CD14-positive monocyte (primary cell): ENCODE measurements around the gene RTBDN. TPM values are rescaled to one million over a fixed set of nuclear protein-coding genes. Genes with fewer than 3 reads are reported as not detected.

Experiments used
- DNase-seq, 3 donors: peaks; one replicate each; pipeline ENCODE4 v3.0.0-alpha.2; 2011 to 2022
- H2AFZ ChIP-seq: 2 replicates; pipeline ENCODE4 v1.6.0; 2012; ENCODE audit warnings: mild to moderate bottlenecking, low read depth, low read length, inconsistent platforms; ENCODE audit not compliant: insufficient read depth, poor library complexity, severe bottlenecking
- H3K27ac ChIP-seq, 2 donors: 1 replicate in 1 of 2; 2 replicates in 1 of 2; pipeline ENCODE4 v1.5.1; 2012 to 2013; ENCODE audit warnings: low read length in 2 of 2, control low read depth in 1 of 2, inconsistent platforms in 1 of 2, low read depth in 1 of 2, mild to moderate bottlenecking in 1 of 2
- H3K27me3 ChIP-seq, 2 donors: one replicate each; pipeline versions ENCODE4 v1.6.0 to v1.6.1; 2011 to 2013; ENCODE audit warnings: low read length in 2 of 2; ENCODE audit not compliant: control insufficient read depth in 2 of 2, insufficient read depth in 2 of 2
- H3K36me3 ChIP-seq, 2 donors: replicated peaks in 1 of 2; 1 replicate in 1 of 2; 2 replicates in 1 of 2; pipeline versions ENCODE4 v1.5.1 to v1.6.1; 2012 to 2013; ENCODE audit warnings: low read length in 2 of 2, control low read depth in 1 of 2, inconsistent platforms in 1 of 2, mild to moderate bottlenecking in 1 of 2; ENCODE audit not compliant: insufficient read depth in 2 of 2, control insufficient read depth in 1 of 2
- H3K4me1 ChIP-seq, 2 donors: 1 replicate in 1 of 2; 2 replicates in 1 of 2; pipeline versions ENCODE4 v1.5.1 to v1.6.1; 2012 to 2013; ENCODE audit warnings: low read length in 2 of 2, control low read depth in 1 of 2, inconsistent platforms in 1 of 2, mild to moderate bottlenecking in 1 of 2, moderate library complexity in 1 of 2; ENCODE audit not compliant: insufficient read depth in 2 of 2, control insufficient read depth in 1 of 2
- H3K4me2 ChIP-seq: replicated peaks from 2 replicates; pipeline ENCODE3; 2012; ENCODE audit warnings: low read length, moderate library complexity, mild to moderate bottlenecking; ENCODE audit not compliant: poor library complexity, severe bottlenecking; ENCODE audit errors: extremely low read depth
- H3K4me3 ChIP-seq, 3 experiments: fragments of 200-600 bp in 1 of 3; sonication (generic) in 1 of 3; replicated peaks in 1 of 3; 1 replicate in 2 of 3; 2 replicates in 1 of 3; pipeline ENCODE4 v1.5.1; 2011 to 2013; ENCODE audit warnings: low read length in 3 of 3, mild to moderate bottlenecking in 3 of 3, control low read depth in 2 of 3, low read depth in 2 of 3, inconsistent platforms in 1 of 3, moderate library complexity in 1 of 3
- H3K79me2 ChIP-seq: 2 replicates; pipeline ENCODE4 v1.6.0; 2012; ENCODE audit warnings: mild to moderate bottlenecking, control low read depth, inconsistent platforms, low read length, moderate library complexity; ENCODE audit not compliant: insufficient read depth
- H3K9ac ChIP-seq: 2 replicates; pipeline ENCODE4 v1.6.0; 2017; ENCODE audit warnings: low read length, mild to moderate bottlenecking; ENCODE audit not compliant: insufficient read depth, poor library complexity, severe bottlenecking
- H3K9me3 ChIP-seq, 2 donors: replicated peaks in 1 of 2; 1 replicate in 1 of 2; 2 replicates in 1 of 2; pipeline versions ENCODE4 v1.5.1 to v1.6.1; 2012 to 2013; ENCODE audit warnings: low read length in 2 of 2, control low read depth in 1 of 2; ENCODE audit not compliant: control insufficient read depth in 1 of 2, insufficient read depth in 1 of 2
- H4K20me1 ChIP-seq: 2 replicates; pipeline ENCODE4 v1.6.0; 2012; ENCODE audit warnings: mild to moderate bottlenecking, low read length, control low read depth, moderate library complexity; ENCODE audit not compliant: insufficient read depth
- H3K27ac Mint-ChIP-seq, 7 donors: one replicate each; pipeline ENCODE4 v1.8.0; 2020; ENCODE audit warnings: mild to moderate bottlenecking in 7 of 7, mixed read lengths in 7 of 7, moderate library complexity in 6 of 7, inconsistent platforms in 2 of 7
- H3K27me3 Mint-ChIP-seq, 3 donors: one replicate each; pipeline ENCODE4 v1.8.0; 2021 to 2022; ENCODE audit warnings: low read depth in 3 of 3, mild to moderate bottlenecking in 3 of 3, mixed read lengths in 3 of 3, moderate library complexity in 3 of 3, inconsistent platforms in 1 of 3
- H3K36me3 Mint-ChIP-seq, 2 donors: one replicate each; pipeline ENCODE4 v1.8.0; 2020; ENCODE audit warnings: mixed read lengths in 2 of 2, inconsistent platforms in 1 of 2, mild to moderate bottlenecking in 1 of 2
- H3K4me1 Mint-ChIP-seq: one replicate; pipeline ENCODE4 v1.8.0; 2020; ENCODE audit warnings: mild to moderate bottlenecking, mixed read lengths
- H3K4me3 Mint-ChIP-seq, 2 donors: one replicate each; pipeline ENCODE4 v1.8.0; 2020; ENCODE audit warnings: mild to moderate bottlenecking in 2 of 2, mixed read lengths in 2 of 2, moderate library complexity in 1 of 2
- H3K9me3 Mint-ChIP-seq, 7 donors: one replicate each; pipeline ENCODE4 v1.8.0; 2020 to 2022; ENCODE audit warnings: mixed read lengths in 7 of 7, mild to moderate bottlenecking in 6 of 7, moderate library complexity in 6 of 7, inconsistent platforms in 2 of 7
- WGBS: methylation state at CpG from one replicate; pipeline ENCODE4 v1.1.5; 2013; ENCODE audit warnings: missing lambda C conversion rate; ENCODE audit not compliant: insufficient coverage; 5-methylcytosine and 5-hydroxymethylcytosine counted together
- intact Hi-C, 2 donors: fragments of 100-400 bp; cut with micrococcal nuclease; formaldehyde crosslinking; loops; one replicate each; pipeline versions ENCODE4 v1.15.0 to v1.15.1; 2023
- polyA plus RNA-seq, 3 donors: library from polyadenylated mRNA; depleted of rRNA in 1 of 3; unstranded in 2 of 3; stranded (reverse) in 1 of 3; fragments of 300-500 nt in 2 of 3; fragments of >200 nt in 1 of 3; fragmentation: Illumina TruSeq in 2 of 3; gene quantifications; 1 replicate in 2 of 3; 2 replicates in 1 of 3; pipeline ENCODE4 v1.2.3, GENCODE V29; 2012 to 2021
- TF ChIP-seq, protein P1 (sequence below): fragments of 200-600 bp; IDR thresholded peaks from one replicate; pipeline ENCODE4 v1.8.0; 2022; ENCODE audit warnings: antibody characterized with exemption, mild to moderate bottlenecking

The RTBDN gene
- polyA plus RNA-seq, 3 donors, result not detected

DNA sequence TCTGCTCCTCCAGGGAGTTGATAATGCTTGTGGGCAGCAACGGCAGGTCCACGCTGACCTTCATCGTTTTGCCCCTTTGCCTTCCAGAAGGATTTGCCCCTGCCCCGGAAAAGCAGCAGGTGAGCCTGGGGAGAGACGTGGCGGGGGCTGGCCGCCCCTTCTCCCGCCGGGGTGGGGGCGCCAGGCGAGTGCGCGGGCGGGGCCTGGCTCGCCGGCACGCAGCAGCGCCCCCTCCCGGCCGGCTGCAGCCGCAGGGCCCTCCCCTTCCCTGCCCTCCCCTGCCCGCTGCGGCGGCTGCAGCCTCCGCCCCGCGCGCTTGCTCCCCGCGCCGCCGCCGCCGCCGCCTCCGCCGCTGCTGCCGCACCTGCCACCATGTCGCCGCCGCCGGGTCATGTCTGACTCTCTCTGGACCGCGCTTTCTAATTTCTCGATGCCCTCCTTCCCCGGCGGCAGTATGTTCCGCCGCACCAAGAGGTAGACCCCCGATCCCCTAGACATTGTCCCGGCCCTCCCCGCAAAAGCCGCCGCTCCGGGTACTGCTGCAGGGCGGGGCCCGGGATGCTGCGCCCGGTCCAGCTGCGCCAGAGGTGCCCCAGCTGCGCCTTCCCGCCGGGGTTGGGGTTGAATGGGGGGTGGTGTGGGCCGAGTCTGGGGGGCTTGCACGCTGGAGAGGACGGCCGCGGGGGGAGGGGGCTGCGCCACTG, 4.0 kb upstream of the RTBDN start, which contains the start of gene MAST1:
Gene MAST1 (plus strand): TSS at position 334 of the 704 bp plus-strand sequence. CDS start 58 bp downstream, at position 392.
- peak in 2 of 3 donors; percentile 17 to 49 for DNase-seq
- H3K36me3 Mint-ChIP-seq, result peaks cover 11 to 12% of the 10 kb centered on the region in 2 donors
- peaks cover 79 to 87% (median 80%) of the 10 kb centered on the region in 3 donors for H3K27me3 Mint-ChIP-seq
- WGBS, result under 1% methylated on average over 59 of the region's 69 CpGs
- peak within 1 kb of the TSS; percentile 57 for H3K4me2 ChIP-seq
- no peaks in the 10 kb centered on the region for H4K20me1 ChIP-seq
- no peak within 1 kb of the TSS for H2AFZ ChIP-seq
- TF ChIP-seq, protein P1, sequence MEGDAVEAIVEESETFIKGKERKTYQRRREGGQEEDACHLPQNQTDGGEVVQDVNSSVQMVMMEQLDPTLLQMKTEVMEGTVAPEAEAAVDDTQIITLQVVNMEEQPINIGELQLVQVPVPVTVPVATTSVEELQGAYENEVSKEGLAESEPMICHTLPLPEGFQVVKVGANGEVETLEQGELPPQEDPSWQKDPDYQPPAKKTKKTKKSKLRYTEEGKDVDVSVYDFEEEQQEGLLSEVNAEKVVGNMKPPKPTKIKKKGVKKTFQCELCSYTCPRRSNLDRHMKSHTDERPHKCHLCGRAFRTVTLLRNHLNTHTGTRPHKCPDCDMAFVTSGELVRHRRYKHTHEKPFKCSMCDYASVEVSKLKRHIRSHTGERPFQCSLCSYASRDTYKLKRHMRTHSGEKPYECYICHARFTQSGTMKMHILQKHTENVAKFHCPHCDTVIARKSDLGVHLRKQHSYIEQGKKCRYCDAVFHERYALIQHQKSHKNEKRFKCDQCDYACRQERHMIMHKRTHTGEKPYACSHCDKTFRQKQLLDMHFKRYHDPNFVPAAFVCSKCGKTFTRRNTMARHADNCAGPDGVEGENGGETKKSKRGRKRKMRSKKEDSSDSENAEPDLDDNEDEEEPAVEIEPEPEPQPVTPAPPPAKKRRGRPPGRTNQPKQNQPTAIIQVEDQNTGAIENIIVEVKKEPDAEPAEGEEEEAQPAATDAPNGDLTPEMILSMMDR, result peak; percentile 66
- H3K4me3 ChIP-seq, result no peak within 1 kb of the TSS
- H3K27ac ChIP-seq, result no peak within 1 kb of the TSS
- H3K36me3 ChIP-seq, result no peaks in the 10 kb centered on the region
- peak within 1 kb of the TSS; percentile 41 to 85 for H3K4me3 Mint-ChIP-seq
- H3K9me3 ChIP-seq, result peaks cover 13 to 60% of the 10 kb centered on the region in 2 donors
- H3K4me1 ChIP-seq, result peaks cover 17 to 37% of the 10 kb centered on the region in 2 donors
- intact Hi-C loops, result no loop called here
- peak within 1 kb of the TSS in 1 of 7 donors; percentile 73 for H3K27ac Mint-ChIP-seq
- no peaks in the 10 kb centered on the region for H3K79me2 ChIP-seq
- peaks cover 31% of the 10 kb centered on the region for H3K4me1 Mint-ChIP-seq
- H3K9me3 Mint-ChIP-seq, result peaks cover 3 to 47% (median 38%) of the 10 kb centered on the region in 7 donors
- H3K27me3 ChIP-seq, result peaks cover 70 to 88% of the 10 kb centered on the region in 2 donors
- no peak within 1 kb of the TSS for H3K9ac ChIP-seq

DNA sequence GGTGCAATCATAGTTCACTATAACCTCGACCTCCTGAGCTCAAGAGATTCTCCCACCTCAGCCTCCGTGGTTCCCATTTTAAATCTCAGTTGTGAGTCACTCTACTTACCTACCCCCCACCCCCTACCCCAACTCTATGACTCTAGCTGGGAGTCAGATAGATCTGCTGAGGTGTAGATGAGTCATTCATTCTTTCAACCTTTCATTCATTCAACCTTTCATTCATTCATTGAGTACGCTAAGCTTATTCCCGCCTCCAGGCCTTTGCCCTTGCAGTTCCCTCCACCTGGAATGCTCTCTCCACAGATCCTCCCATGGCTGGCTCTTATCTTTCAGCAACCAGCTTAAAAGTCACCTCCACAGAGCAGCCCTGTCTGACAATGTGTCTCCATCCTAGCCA, 2.8 kb upstream of the RTBDN start:
- Histone ChIP-seq H3K4me3 (no peak overlapping the region), H3K27me3 (peaks cover 77 to 95% of the 10 kb centered on the region in 2 donors), H3K9me3 (peaks cover 13 to 66% of the 10 kb centered on the region in 2 donors), H4K20me1 (no peaks in the 10 kb centered on the region), H3K36me3 (no peaks in the 10 kb centered on the region), H3K27ac (no peak overlapping the region), H3K4me2 (no peak overlapping the region), H2AFZ (no peak overlapping the region), H3K9ac (no peak overlapping the region), H3K79me2 (no peaks in the 10 kb centered on the region), H3K4me1 (peaks cover 18 to 42% of the 10 kb centered on the region in 2 donors)
- Mint-ChIP-seq H3K27me3 (peaks cover 89 to 92% (median 90%) of the 10 kb centered on the region in 3 donors), H3K27ac (peak overlapping the region in 1 of 7 donors; percentile 73), H3K36me3 (peaks cover 14 to 17% of the 10 kb centered on the region in 2 donors), H3K4me3 (peak overlapping the region in 1 of 2 donors; percentile 82), H3K9me3 (peaks cover 5 to 52% (median 40%) of the 10 kb centered on the region in 7 donors), H3K4me1 (peaks cover 37% of the 10 kb centered on the region)
- WGBS, result 75% methylated on average over 2 of the region's 4 CpGs
- TF ChIP-seq, protein P1, result no peak
- no peak for DNase-seq
- intact Hi-C loops, result no loop called here
